MCF 10A (cell line): ENCODE measurements around the gene KIAA0825. TPM values are rescaled to one million over a fixed set of nuclear protein-coding genes. Genes with fewer than 3 reads are reported as not detected.

Source experiments
- BruUV-seq: library from RNA; stranded (reverse); fragments of 400-500 nt; replicated peaks from 2 replicates; lab custom pipeline; 2021; lab: Mats Ljungman, UMichigan
- CTCF ChIA-PET: fragments of 300-600 bp; sonication (Branson Sonifier 250); formaldehyde crosslinking; extraction: SDS; loops from one replicate; lab custom pipeline; 2021; ENCODE audit warnings: antibody characterized with exemption, inconsistent platforms; lab: Yijun Ruan, JAX
- POLR2A ChIA-PET: fragments of 300-600, 350-650 bp; sonication (Branson Sonifier 250); formaldehyde crosslinking; extraction: SDS; loops from one replicate; lab custom pipeline; 2020; ENCODE audit warnings: antibody characterized with exemption, inconsistent platforms; lab: Yijun Ruan, JAX
- DNase-seq: peaks from one replicate; pipeline ENCODE4 v3.0.0-alpha.2; 2018; ENCODE audit not compliant: unreplicated experiment
- H3K27ac Mint-ChIP-seq: one replicate; pipeline ENCODE4 v1.8.0; 2022; ENCODE audit warnings: mild to moderate bottlenecking, low read depth, mixed read lengths; ENCODE audit not compliant: unreplicated experiment
- H3K27me3 Mint-ChIP-seq: one replicate; pipeline ENCODE4 v1.8.0; 2022; ENCODE audit warnings: mixed read lengths; ENCODE audit not compliant: insufficient read depth, unreplicated experiment
- H3K36me3 Mint-ChIP-seq: one replicate; pipeline ENCODE4 v1.8.0; 2022; ENCODE audit warnings: mild to moderate bottlenecking, moderate library complexity, mixed read lengths; ENCODE audit not compliant: insufficient read depth, unreplicated experiment
- H3K4me1 Mint-ChIP-seq: one replicate; pipeline ENCODE4 v1.8.0; 2022; ENCODE audit warnings: mixed read lengths; ENCODE audit not compliant: insufficient read depth, unreplicated experiment
- H3K4me3 Mint-ChIP-seq: one replicate; pipeline ENCODE4 v1.8.0; 2022; ENCODE audit warnings: mild to moderate bottlenecking, moderate library complexity, mixed read lengths; ENCODE audit not compliant: unreplicated experiment
- H3K9me3 Mint-ChIP-seq: one replicate; pipeline ENCODE4 v1.8.0; 2022; ENCODE audit warnings: mixed read lengths; ENCODE audit not compliant: unreplicated experiment
- intact Hi-C: fragments of 100-400 bp; cut with micrococcal nuclease; formaldehyde crosslinking; loops from 2 replicates; pipeline ENCODE4 v1.14.1; 2022
- total RNA-seq: library from RNA; stranded (reverse); gene quantifications from 2 replicates; pipeline ENCODE4 v1.2.3, GENCODE V29; 2022
- TF ChIP-seq, protein P1 (sequence below): fragments of 200-600 bp; IDR thresholded peaks from one replicate; pipeline ENCODE4 v1.8.0; 2022; ENCODE audit warnings: antibody characterized with exemption, mild to moderate bottlenecking; ENCODE audit not compliant: unreplicated experiment

Gene KIAA0825
- total RNA-seq, 1 experiment from 2014 or later, result 2.1 TPM

GRCh38 chr5:94212476-94212875 is 405.9 kb downstream of the KIAA0825 start:
- ChIA-PET CTCF (no interaction called here), POLR2A (no interaction called here)
- no peak overlapping the region for H3K27ac Mint-ChIP-seq
- no peaks in the 10 kb centered on the region for H3K27me3 Mint-ChIP-seq
- H3K36me3 Mint-ChIP-seq, result no peaks in the 10 kb centered on the region
- no TSS peak for BruUV-seq
- TF ChIP-seq, protein P1, sequence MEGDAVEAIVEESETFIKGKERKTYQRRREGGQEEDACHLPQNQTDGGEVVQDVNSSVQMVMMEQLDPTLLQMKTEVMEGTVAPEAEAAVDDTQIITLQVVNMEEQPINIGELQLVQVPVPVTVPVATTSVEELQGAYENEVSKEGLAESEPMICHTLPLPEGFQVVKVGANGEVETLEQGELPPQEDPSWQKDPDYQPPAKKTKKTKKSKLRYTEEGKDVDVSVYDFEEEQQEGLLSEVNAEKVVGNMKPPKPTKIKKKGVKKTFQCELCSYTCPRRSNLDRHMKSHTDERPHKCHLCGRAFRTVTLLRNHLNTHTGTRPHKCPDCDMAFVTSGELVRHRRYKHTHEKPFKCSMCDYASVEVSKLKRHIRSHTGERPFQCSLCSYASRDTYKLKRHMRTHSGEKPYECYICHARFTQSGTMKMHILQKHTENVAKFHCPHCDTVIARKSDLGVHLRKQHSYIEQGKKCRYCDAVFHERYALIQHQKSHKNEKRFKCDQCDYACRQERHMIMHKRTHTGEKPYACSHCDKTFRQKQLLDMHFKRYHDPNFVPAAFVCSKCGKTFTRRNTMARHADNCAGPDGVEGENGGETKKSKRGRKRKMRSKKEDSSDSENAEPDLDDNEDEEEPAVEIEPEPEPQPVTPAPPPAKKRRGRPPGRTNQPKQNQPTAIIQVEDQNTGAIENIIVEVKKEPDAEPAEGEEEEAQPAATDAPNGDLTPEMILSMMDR, result no peak
- no peak overlapping the region for H3K4me3 Mint-ChIP-seq
- H3K9me3 Mint-ChIP-seq, result no peaks in the 10 kb centered on the region
- intact Hi-C loops, result no loop called here
- DNase-seq, result no peak
- no peaks in the 10 kb centered on the region for H3K4me1 Mint-ChIP-seq

- CTCF ChIA-PET, result interaction anchor here (0.6 to 1.7 kb wide), 2 partner anchors 8 to 45 kb away, joined by 3 to 4 read pairs; no protein-coding TSS in a partner anchor
- intact Hi-C loops, result no loop called here
Measured at GRCh38 chr5:94209774-94210355, 408.5 kb downstream of the KIAA0825 start.

GRCh38 chr5:94209272-94209671 is 409.1 kb downstream of the KIAA0825 start:
- CTCF ChIA-PET, result interaction anchor here (0.6 to 1.7 kb wide), 3 partner anchors 8 to 160 kb away, joined by 3 to 4 read pairs (median 4); no protein-coding TSS in a partner anchor
- Mint-ChIP-seq H3K4me3 (no peak overlapping the region), H3K27ac (no peak overlapping the region), H3K27me3 (no peaks in the 10 kb centered on the region), H3K9me3 (no peaks in the 10 kb centered on the region), H3K4me1 (no peaks in the 10 kb centered on the region), H3K36me3 (no peaks in the 10 kb centered on the region)
- TF ChIP-seq, protein P1, result no peak
- DNase-seq, result no peak
- POLR2A ChIA-PET, result no interaction called here
- BruUV-seq, result no TSS peak
- intact Hi-C loops, result no loop called here

More at GRCh38 chr5:94209774-94210355, 408.5 kb downstream of the KIAA0825 start:
- Mint-ChIP-seq H3K36me3 (no peaks in the 10 kb centered on the region), H3K27me3 (no peaks in the 10 kb centered on the region), H3K4me3 (no peak overlapping the region), H3K4me1 (no peaks in the 10 kb centered on the region), H3K9me3 (no peaks in the 10 kb centered on the region), H3K27ac (no peak overlapping the region)
- TF ChIP-seq, protein P1, result no peak
- POLR2A ChIA-PET, result no interaction called here
- DNase-seq, result no peak
- BruUV-seq, result no TSS peak

GRCh38 chr5:94199566-94199965 is 418.8 kb downstream of the KIAA0825 start:
- intact Hi-C loops, result no loop called here
- DNase-seq, result no peak
- TF ChIP-seq, protein P1, result no peak
- H3K4me3 Mint-ChIP-seq, result no peak overlapping the region
- no peaks in the 10 kb centered on the region for H3K36me3 Mint-ChIP-seq
- no peaks in the 10 kb centered on the region for H3K9me3 Mint-ChIP-seq
- H3K27me3 Mint-ChIP-seq, result no peaks in the 10 kb centered on the region
- no peaks in the 10 kb centered on the region for H3K4me1 Mint-ChIP-seq
- BruUV-seq, result no TSS peak
- H3K27ac Mint-ChIP-seq, result no peak overlapping the region
- ChIA-PET POLR2A (no interaction called here), CTCF (no interaction called here)
